HG03521 (cell line): Measurements from ENCODE around the gene FAHD1.

ENCODE experiments used
- ATAC-seq: cut with Tn5 transposase; IDR thresholded peaks from one replicate; pipeline ENCODE4 v1.9.1; 2021; ENCODE audit warnings: mild to moderate bottlenecking, moderate library complexity; ENCODE audit not compliant: unreplicated experiment

The FAHD1 gene

GRCh38 chr16:1826691-1827573, at the start of gene FAHD1, which contains the start of gene HAGH:
Gene FAHD1, plus strand, starts transcription at chr16:1827206. Its CDS starts 33 bp downstream, at chr16:1827239.
Gene HAGH, minus strand, starts transcription at chr16:1826825. Its CDS starts 38 bp downstream, at chr16:1826787.
- ATAC-seq = peak; percentile 85

GRCh38 chr16:1777375-1778199, 49.4 kb upstream of the FAHD1 start:
- no peak for ATAC-seq

GRCh38 chr16:1778200-1779179, 48.5 kb upstream of the FAHD1 start:
- ATAC-seq = no peak

- ATAC-seq = no peak
Observed at GRCh38 chr16:1779234-1779701, 47.7 kb upstream of the FAHD1 start.

GRCh38 chr16:1779741-1780676, 47.0 kb upstream of the FAHD1 start:
- ATAC-seq = no peak

GRCh38 chr16:1780677-1781072, 46.3 kb upstream of the FAHD1 start:
- ATAC-seq = no peak

- no peak for ATAC-seq
Observed at GRCh38 chr16:1781254-1781653, 45.8 kb upstream of the FAHD1 start.

- ATAC-seq = no peak
Observed at GRCh38 chr16:1781758-1782407, 45.1 kb upstream of the FAHD1 start.

- peak; percentile 87 for ATAC-seq
Observed at GRCh38 chr16:1782408-1783264, 44.4 kb upstream of the FAHD1 start, which contains the start of the genes NUBP2 and SPSB3. Gene NUBP2, plus strand, starts transcription at chr16:1782960. Its CDS starts 61 bp downstream, at chr16:1783021. Gene SPSB3, minus strand, starts transcription at chr16:1782571. Its CDS starts 1,088 bp downstream, at chr16:1781483.

GRCh38 chr16:1784977-1785845, 41.8 kb upstream of the FAHD1 start:
- no peak for ATAC-seq

- ATAC-seq = no peak
Observed at GRCh38 chr16:1785846-1786170, 41.2 kb upstream of the FAHD1 start.

GRCh38 chr16:1786242-1787055, 40.6 kb upstream of the FAHD1 start:
- ATAC-seq = no peak

- no peak for ATAC-seq
Observed at GRCh38 chr16:1787056-1787321, 40.0 kb upstream of the FAHD1 start.

GRCh38 chr16:1787322-1788094, 39.5 kb upstream of the FAHD1 start:
- no peak for ATAC-seq

- ATAC-seq = no peak
Observed at GRCh38 chr16:1788095-1788707, 38.8 kb upstream of the FAHD1 start.
